Spleen (tissue), 7 donors: ENCODE results near the gene RCSD1.

Source experiments
- POLR2A ChIP-seq, 3 donors: fragments of 450-650 bp; IDR thresholded peaks; one replicate each; pipeline ENCODE4 v1.5.1; 2017; ENCODE audit warnings: antibody characterized with exemption in 3 of 3, mild to moderate bottlenecking in 1 of 3
- TF ChIP-seq, protein P1 (sequence below), 11 experiments: fragments of 200-600 bp in 7 of 11; fragments of 450-650 bp in 4 of 11; sonication (generic) in 4 of 11; IDR thresholded peaks in 8 of 11; conservative IDR thresholded peaks in 3 of 11; 1 replicate in 7 of 11; 2 replicates in 4 of 11; pipeline versions ENCODE4 v1.4.0 to v1.8.0; 2016 to 2021; ENCODE audit warnings: antibody characterized with exemption in 11 of 11, inconsistent platforms in 4 of 11, mild to moderate bottlenecking in 1 of 11
- donor health status: DM: no; HTN: no; CAD: no; lungs with moderate emphysema.
- donor health status: DM: no; HTN: no; CAD: no.
- donor health status: DM: no; HTN: no; CAD: no.

DNA sequence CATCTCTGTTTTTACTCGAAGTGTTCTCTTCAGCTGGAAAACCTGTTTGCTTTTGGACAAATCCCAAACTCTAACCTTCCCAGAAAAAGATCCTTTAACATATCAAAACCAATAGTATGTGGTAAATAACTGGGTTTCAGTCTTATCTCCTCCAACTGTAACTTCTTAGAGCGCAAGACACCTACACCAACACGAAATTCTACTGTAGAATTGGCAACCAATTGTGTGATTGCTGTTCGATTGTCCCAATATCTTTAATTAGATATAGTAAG, 85.9 kb downstream of the RCSD1 start:
- no peak for TF ChIP-seq POLR2A (IDR thresholded peaks at IDR 0.05)
- TF ChIP-seq, protein P1, sequence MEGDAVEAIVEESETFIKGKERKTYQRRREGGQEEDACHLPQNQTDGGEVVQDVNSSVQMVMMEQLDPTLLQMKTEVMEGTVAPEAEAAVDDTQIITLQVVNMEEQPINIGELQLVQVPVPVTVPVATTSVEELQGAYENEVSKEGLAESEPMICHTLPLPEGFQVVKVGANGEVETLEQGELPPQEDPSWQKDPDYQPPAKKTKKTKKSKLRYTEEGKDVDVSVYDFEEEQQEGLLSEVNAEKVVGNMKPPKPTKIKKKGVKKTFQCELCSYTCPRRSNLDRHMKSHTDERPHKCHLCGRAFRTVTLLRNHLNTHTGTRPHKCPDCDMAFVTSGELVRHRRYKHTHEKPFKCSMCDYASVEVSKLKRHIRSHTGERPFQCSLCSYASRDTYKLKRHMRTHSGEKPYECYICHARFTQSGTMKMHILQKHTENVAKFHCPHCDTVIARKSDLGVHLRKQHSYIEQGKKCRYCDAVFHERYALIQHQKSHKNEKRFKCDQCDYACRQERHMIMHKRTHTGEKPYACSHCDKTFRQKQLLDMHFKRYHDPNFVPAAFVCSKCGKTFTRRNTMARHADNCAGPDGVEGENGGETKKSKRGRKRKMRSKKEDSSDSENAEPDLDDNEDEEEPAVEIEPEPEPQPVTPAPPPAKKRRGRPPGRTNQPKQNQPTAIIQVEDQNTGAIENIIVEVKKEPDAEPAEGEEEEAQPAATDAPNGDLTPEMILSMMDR (IDR thresholded peaks at IDR 0.05 in 8 of 11, conservative IDR thresholded peaks at IDR 0.05 in 3 of 11) = no peak
